GM19193 (cell line): ENCODE measurements around the gene VSTM4.

ENCODE experiments used
- POLR2A ChIP-seq: IDR thresholded peaks from 4 replicates; pipeline ENCODE4 v1.6.1; 2011; ENCODE audit not compliant: insufficient read depth, insufficient read length; ENCODE audit errors: extremely low read depth

The VSTM4 gene

DNA sequence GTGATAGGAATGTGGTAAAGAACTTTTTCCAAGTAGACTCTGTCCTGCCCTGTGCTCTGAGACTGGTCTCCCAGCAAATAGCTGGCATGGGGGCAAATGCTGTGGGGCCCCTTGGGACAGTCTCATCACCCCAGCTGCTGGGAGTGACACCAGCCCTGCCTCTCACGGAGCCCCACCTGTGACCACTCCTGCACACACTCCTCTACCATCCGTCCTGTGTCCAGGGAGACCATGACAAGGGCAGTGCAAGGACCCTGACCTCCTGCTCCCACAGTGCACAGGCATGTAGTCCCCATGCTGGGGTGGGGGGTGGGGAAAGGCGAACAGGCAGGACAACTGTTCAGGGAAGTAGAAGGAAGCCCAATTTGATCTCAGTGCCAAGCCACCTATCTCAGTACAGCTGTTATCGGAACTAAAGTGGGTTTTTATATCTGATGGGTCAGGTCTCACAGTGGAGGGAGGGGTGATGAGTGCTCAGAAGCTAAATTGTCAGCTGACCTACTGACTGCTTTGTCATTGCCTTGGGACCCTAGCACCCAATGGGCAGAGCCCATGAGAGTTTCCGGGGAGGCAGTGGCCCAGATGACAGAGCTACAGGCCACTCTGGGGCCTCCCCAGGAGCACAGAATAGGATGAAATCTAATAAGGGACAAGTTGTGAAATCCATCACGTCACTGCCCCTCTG lies 24.5 kb downstream of the VSTM4 start:
- TF ChIP-seq POLR2A, result no peak

DNA sequence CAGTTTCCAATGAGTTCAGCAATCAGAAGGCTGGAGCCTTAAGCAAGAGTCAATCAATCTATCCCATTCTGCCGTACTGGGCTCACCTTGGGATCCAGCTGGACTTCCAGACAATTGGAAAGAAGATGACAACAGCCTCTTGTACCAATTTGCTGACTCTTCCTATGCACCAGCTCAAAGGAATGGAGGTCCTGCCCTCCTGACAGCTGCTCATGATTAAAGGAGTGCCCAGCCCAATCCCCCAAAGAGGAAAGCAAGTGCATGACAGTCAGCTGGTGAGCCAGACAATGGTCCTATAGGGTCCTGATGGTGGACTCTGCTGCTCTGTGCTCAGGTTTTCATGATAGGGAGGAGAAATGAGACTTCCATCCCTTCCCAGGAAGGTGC lies 25.1 kb downstream of the VSTM4 start:
- no peak for TF ChIP-seq POLR2A

- no peak for TF ChIP-seq POLR2A
Measured at GRCh38 chr10:49089557-49090188, 25.6 kb downstream of the VSTM4 start.

- no peak for TF ChIP-seq POLR2A
Measured at GRCh38 chr10:49089152-49089551, 26.2 kb downstream of the VSTM4 start.

DNA sequence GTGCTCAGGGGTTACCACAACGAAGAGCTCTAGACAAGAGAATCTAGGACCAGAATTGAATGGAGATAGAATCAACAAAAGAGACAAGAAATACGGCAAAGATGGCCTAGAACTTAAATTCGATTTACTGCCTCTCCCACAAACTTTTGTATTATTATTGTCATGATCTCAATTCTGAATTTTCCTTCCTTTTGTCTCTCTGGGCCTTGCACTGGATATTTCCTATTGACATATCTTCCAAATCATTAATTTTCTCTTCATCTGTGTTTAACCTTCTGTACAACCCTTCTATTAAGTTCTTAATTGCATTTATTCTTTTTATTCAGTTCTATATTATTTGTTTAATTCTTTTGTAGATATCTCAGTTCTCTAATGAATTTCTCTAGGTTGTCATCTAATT lies 28.4 kb downstream of the VSTM4 start:
- TF ChIP-seq POLR2A, result no peak

GRCh38 chr10:49083261-49083660 lies 32.1 kb downstream of the VSTM4 start:
- TF ChIP-seq POLR2A, result no peak

- no peak for TF ChIP-seq POLR2A
Measured at GRCh38 chr10:49082766-49083165, 32.6 kb downstream of the VSTM4 start.

- no peak for TF ChIP-seq POLR2A
Measured at GRCh38 chr10:49081547-49082275, 33.6 kb downstream of the VSTM4 start.

DNA sequence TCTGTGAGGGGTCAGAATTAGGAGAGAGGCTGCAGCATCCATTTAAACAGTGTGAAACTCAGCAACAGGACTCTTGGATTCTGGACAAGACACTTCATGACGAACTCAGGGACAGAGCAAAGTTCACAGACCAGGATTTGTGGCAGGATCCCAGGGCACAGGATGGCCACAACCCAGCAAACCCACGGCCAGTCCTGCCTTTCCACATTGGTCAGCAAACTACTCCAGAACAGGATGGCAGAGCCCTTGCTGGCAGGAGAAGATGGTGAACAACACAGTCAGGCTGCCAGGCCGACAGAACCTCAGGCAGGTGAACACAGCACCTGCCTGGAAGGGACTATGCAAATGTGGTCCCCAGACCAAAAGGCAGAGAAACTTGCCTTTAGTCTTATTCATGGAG lies 34.4 kb downstream of the VSTM4 start:
- no peak for TF ChIP-seq POLR2A

- TF ChIP-seq POLR2A, result no peak
Measured at GRCh38 chr10:49080071-49080470, 35.3 kb downstream of the VSTM4 start.

- TF ChIP-seq POLR2A, result no peak
Measured at GRCh38 chr10:49079499-49079898, 35.8 kb downstream of the VSTM4 start.

DNA sequence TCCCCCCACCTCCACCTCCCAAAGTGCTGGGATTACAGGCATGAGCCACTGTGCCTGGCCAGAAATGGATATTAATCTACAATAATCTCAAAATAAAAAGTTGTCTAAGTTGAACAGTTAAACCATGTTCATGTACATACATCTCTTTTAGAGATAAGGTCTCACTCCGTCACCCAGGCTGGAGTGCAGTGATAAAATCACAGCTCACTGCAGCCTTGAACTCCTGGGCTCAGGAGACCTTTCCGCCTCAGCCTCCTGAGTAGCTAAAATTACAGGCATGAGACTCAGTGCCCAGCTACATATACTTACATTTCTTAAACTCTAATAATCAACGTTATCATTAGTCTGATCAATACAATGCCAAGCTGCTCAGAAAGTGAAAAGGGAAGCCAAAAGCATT lies 36.2 kb downstream of the VSTM4 start:
- no peak for TF ChIP-seq POLR2A

- no peak for TF ChIP-seq POLR2A
Measured at GRCh38 chr10:49078433-49078832, 36.9 kb downstream of the VSTM4 start.

GRCh38 chr10:49076741-49077521 lies 38.4 kb downstream of the VSTM4 start:
- TF ChIP-seq POLR2A, result no peak

DNA sequence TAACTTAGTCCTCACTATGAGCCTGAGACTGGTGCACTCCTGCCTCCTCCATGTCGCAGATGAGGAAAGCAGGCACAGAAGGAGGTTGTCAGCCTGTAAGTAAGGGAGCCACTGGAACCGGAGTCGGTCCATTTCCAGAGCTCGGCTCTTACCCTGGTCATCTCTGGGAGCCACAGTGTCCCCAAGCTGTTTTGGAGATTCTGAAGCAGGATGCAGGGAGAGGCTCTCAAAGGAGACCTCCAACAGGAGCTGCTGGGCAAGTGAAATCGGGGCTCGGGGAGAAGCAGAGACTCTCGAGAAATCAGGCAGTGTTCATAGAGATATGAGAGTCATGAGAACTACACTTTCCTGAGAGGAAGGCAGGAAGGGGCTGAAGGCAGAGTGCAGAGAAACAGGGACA lies 39.0 kb downstream of the VSTM4 start:
- TF ChIP-seq POLR2A, result no peak

GRCh38 chr10:49075743-49076142 lies 39.6 kb downstream of the VSTM4 start:
- TF ChIP-seq POLR2A, result no peak
